IMR-90 (cell line): ENCODE measurements around the gene ZNF423. TPM values are rescaled to one million over a fixed set of nuclear protein-coding genes. Genes with fewer than 3 reads are reported as not detected.

Experiments used
- ATAC-seq: fragments of 200-7000 bp; cut with Tn5 transposase; 2 replicates; pipeline ENCODE4 v1.9.1; 2020; ENCODE audit warnings: low read depth, mild to moderate bottlenecking, moderate library complexity
- BruUV-seq: library from RNA; stranded (reverse); fragments of 400-500 nt; replicated peaks from 2 replicates; lab custom pipeline; 2021; lab: Mats Ljungman, UMichigan
- CTCF ChIA-PET: fragments of 300-600 bp; formaldehyde crosslinking; extraction: SDS; loops from one replicate; lab custom pipeline; 2021; ENCODE audit warnings: antibody characterized with exemption; lab: Yijun Ruan, JAX
- POLR2A ChIA-PET: fragments of 300-600 bp; sonication (Branson Sonifier 250); formaldehyde crosslinking; loops from one replicate; lab custom pipeline; 2022; ENCODE audit warnings: antibody characterized with exemption; ENCODE audit not compliant: unreplicated experiment; lab: Charles Lee
- DNase-seq: peaks from one replicate; pipeline ENCODE4 v3.0.0; 2013
- H2AFZ ChIP-seq: replicated peaks from 2 replicates; pipeline ENCODE3; 2013; ENCODE audit warnings: low read length, mild to moderate bottlenecking; ENCODE audit not compliant: poor library complexity
- H2AK5ac ChIP-seq: 2 replicates; pipeline ENCODE4 v1.6.1; 2013; ENCODE audit warnings: low read depth, low read length, inconsistent platforms
- H2AK9ac ChIP-seq: replicated peaks from 2 replicates; pipeline ENCODE3; 2013; ENCODE audit warnings: mild to moderate bottlenecking, low read depth, low read length, moderate library complexity; ENCODE audit not compliant: poor library complexity
- H2BK120ac ChIP-seq: 2 replicates; pipeline ENCODE4 v1.6.1; 2013; ENCODE audit warnings: low read depth, low read length, inconsistent platforms
- H2BK15ac ChIP-seq: 3 replicates; pipeline ENCODE4 v1.6.1; 2013; ENCODE audit warnings: low read depth, low read length, inconsistent platforms
- H2BK20ac ChIP-seq: 2 replicates; pipeline ENCODE4 v1.6.1; 2013; ENCODE audit warnings: low read depth, mild to moderate bottlenecking, inconsistent platforms, low read length, moderate library complexity
- H2BK5ac ChIP-seq: 2 replicates; pipeline ENCODE4 v1.6.1; 2013; ENCODE audit warnings: mild to moderate bottlenecking, low read depth, low read length, inconsistent platforms; ENCODE audit not compliant: poor library complexity, severe bottlenecking
- H3K14ac ChIP-seq: replicated peaks from 2 replicates; pipeline ENCODE4 v1.6.1; 2013; ENCODE audit warnings: low read depth, low read length, inconsistent platforms
- H3K18ac ChIP-seq: 2 replicates; pipeline ENCODE4 v1.6.1; 2013; ENCODE audit warnings: low read depth, low read length, control low read depth
- H3K23ac ChIP-seq: 2 replicates; pipeline ENCODE4 v1.6.1; 2013; ENCODE audit warnings: low read depth, low read length, inconsistent platforms
- H3K27ac ChIP-seq: 2 replicates; pipeline ENCODE4 v1.5.1; 2013; ENCODE audit warnings: mild to moderate bottlenecking, control low read depth, low read length; ENCODE audit not compliant: insufficient read depth
- H3K27me3 ChIP-seq: 2 replicates; pipeline ENCODE4 v1.6.1; 2013; ENCODE audit warnings: low read length; ENCODE audit not compliant: control insufficient read depth, insufficient read depth
- H3K36me3 ChIP-seq: 2 replicates; pipeline ENCODE4 v1.6.1; 2013; ENCODE audit warnings: low read length, mixed read lengths; ENCODE audit not compliant: control insufficient read depth, insufficient read depth
- H3K4ac ChIP-seq: 2 replicates; pipeline ENCODE4 v1.6.1; 2013; ENCODE audit warnings: low read depth, low read length, inconsistent platforms
- H3K4me1 ChIP-seq: 2 replicates; pipeline ENCODE4 v1.6.1; 2013; ENCODE audit warnings: low read length, mixed read lengths; ENCODE audit not compliant: control insufficient read depth, insufficient read depth
- H3K4me2 ChIP-seq: 2 replicates; pipeline ENCODE4 v1.6.1; 2013; ENCODE audit warnings: low read depth, mild to moderate bottlenecking, control low read depth, low read length, moderate library complexity
- H3K4me3 ChIP-seq: 2 replicates; pipeline ENCODE4 v1.5.1; 2013; ENCODE audit warnings: low read depth, mild to moderate bottlenecking, control low read depth, low read length, moderate library complexity; ENCODE audit not compliant: insufficient read depth
- H3K56ac ChIP-seq: 2 replicates; pipeline ENCODE4 v1.6.1; 2013; ENCODE audit warnings: low read length, inconsistent platforms; ENCODE audit not compliant: insufficient read depth; ENCODE audit errors: extremely low read depth
- H3K79me1 ChIP-seq, 2 experiments: 2 replicates each; pipeline ENCODE4 v1.6.1; 2013; ENCODE audit warnings: low read length in 2 of 2, inconsistent platforms in 1 of 2, low read depth in 1 of 2
- H3K9ac ChIP-seq: 2 replicates; pipeline ENCODE4 v1.6.1; 2013; ENCODE audit warnings: low read depth, low read length, control low read depth
- H3K9me1 ChIP-seq: 2 replicates; pipeline ENCODE4 v1.6.1; 2013; ENCODE audit warnings: low read length, inconsistent platforms; ENCODE audit not compliant: insufficient read depth
- H3K9me3 ChIP-seq: 2 replicates; pipeline ENCODE4 v1.6.1; 2013; ENCODE audit warnings: low read length; ENCODE audit not compliant: control insufficient read depth, insufficient read depth
- H4K20me1 ChIP-seq: 2 replicates; pipeline ENCODE4 v1.6.1; 2013; ENCODE audit warnings: low read length, inconsistent platforms; ENCODE audit not compliant: insufficient read depth
- H4K5ac ChIP-seq: 2 replicates; pipeline ENCODE4 v1.6.1; 2013; ENCODE audit warnings: mild to moderate bottlenecking, low read depth, low read length, control low read depth
- H4K8ac ChIP-seq, 2 experiments: 2 replicates each; pipeline ENCODE4 v1.6.1; 2013; ENCODE audit warnings: low read depth in 2 of 2, low read length in 2 of 2, control low read depth in 1 of 2, inconsistent platforms in 1 of 2
- H4K91ac ChIP-seq: 2 replicates; pipeline ENCODE4 v1.6.1; 2013; ENCODE audit warnings: low read depth, low read length, inconsistent platforms; ENCODE audit not compliant: insufficient read depth
- BHLHE40 ChIP-seq: fragments of 150-350 bp; IDR thresholded peaks from 2 replicates; pipeline ENCODE4 v1.6.1; 2016; ENCODE audit warnings: mild to moderate bottlenecking, low read depth, low read length
- CEBPB ChIP-seq: IDR thresholded peaks from 2 replicates; pipeline ENCODE4 v1.6.1; 2012; ENCODE audit warnings: low read depth, low read length, improper control_type of control experiment
- CTCF ChIP-seq: conservative IDR thresholded peaks from 2 replicates; pipeline ENCODE4 v1.5.1; 2012; ENCODE audit warnings: mild to moderate bottlenecking, low read depth, low read length, improper control_type of control experiment
- ELK1 ChIP-seq: fragments of 150-350 bp; IDR thresholded peaks from 2 replicates; pipeline ENCODE4 v1.6.1; 2016; ENCODE audit warnings: low read depth, mild to moderate bottlenecking, low read length, moderate library complexity, borderline replicate concordance
- FOS ChIP-seq: fragments of 150-350 bp; IDR thresholded peaks from 2 replicates; pipeline ENCODE4 v1.6.1; 2016; ENCODE audit warnings: low read depth, low read length
- MAZ ChIP-seq: IDR thresholded peaks from 2 replicates; pipeline ENCODE4 v1.6.1; 2012; ENCODE audit warnings: low read depth, mild to moderate bottlenecking, low read length, improper control_type of control experiment, moderate library complexity, borderline replicate concordance
- MXI1 ChIP-seq: IDR thresholded peaks from 2 replicates; pipeline ENCODE4 v1.6.1; 2012; ENCODE audit warnings: low read depth, mild to moderate bottlenecking, low read length, moderate library complexity, borderline replicate concordance
- NFE2L2 ChIP-seq: fragments of 150-350 bp; IDR thresholded peaks from 2 replicates; pipeline ENCODE4 v1.6.1; 2016; ENCODE audit warnings: low read depth, mild to moderate bottlenecking, low read length
- POLR2A ChIP-seq: IDR thresholded peaks from 2 replicates; pipeline ENCODE4 v1.6.1; 2012; ENCODE audit warnings: mild to moderate bottlenecking, low read depth, low read length
- RAD21 ChIP-seq: IDR thresholded peaks from 2 replicates; pipeline ENCODE4 v1.6.1; 2012; ENCODE audit warnings: low read length, improper control_type of control experiment
- RCOR1 ChIP-seq: IDR thresholded peaks from 2 replicates; pipeline ENCODE4 v1.6.1; 2012; ENCODE audit warnings: mild to moderate bottlenecking, low read length, improper control_type of control experiment; ENCODE audit not compliant: insufficient replicate concordance
- RFX5 ChIP-seq: IDR thresholded peaks from 2 replicates; pipeline ENCODE4 v1.8.0; 2012; ENCODE audit warnings: low read depth, mild to moderate bottlenecking, low read length, moderate library complexity
- SMC3 ChIP-seq: fragments of 150-350 bp; IDR thresholded peaks from 2 replicates; pipeline ENCODE4 v1.6.1; 2016; ENCODE audit warnings: low read depth, mild to moderate bottlenecking, antibody characterized with exemption, low read length, moderate library complexity
- USF2 ChIP-seq: fragments of 150-350 bp; IDR thresholded peaks from 2 replicates; pipeline ENCODE4 v1.6.1; 2017; ENCODE audit warnings: mild to moderate bottlenecking, antibody characterized with exemption, low read length, low read depth
- WGBS, 2 experiments: methylation state at CpG; one replicate each; pipeline versions ENCODE4 v1.1.5 to v1.1.7; 2013; ENCODE audit warnings: missing lambda C conversion rate in 2 of 2; ENCODE audit not compliant: insufficient read length in 1 of 2; ENCODE audit errors: extremely low coverage in 2 of 2; 5-methylcytosine and 5-hydroxymethylcytosine counted together
- dilution Hi-C: fragments of 300-500 bp; cut with HindIII; formaldehyde crosslinking; loops from one replicate; pipeline ENCODE4 v1.14.3; 2018; ENCODE audit warnings: low sequenced_read_pairs; ENCODE audit not compliant: unreplicated experiment
- in situ Hi-C: fragments of 300-500 bp; cut with MboI; formaldehyde crosslinking; loops from 3 replicates; pipeline ENCODE4 v1.14.3; 2019; ENCODE audit warnings: low sequenced_read_pairs, inconsistent platforms, mixed read lengths
- intact Hi-C: fragments of 100-400 bp; cut with micrococcal nuclease; formaldehyde crosslinking; loops from 2 replicates; pipeline ENCODE4 v1.10.0; 2022
- polyA plus RNA-seq, 3 experiments: library from polyadenylated mRNA; depleted of rRNA; stranded (reverse); fragments of >200 nt; gene quantifications; 2 replicates each; pipeline ENCODE4 v1.2.3, GENCODE V29; 2012; ENCODE audit warnings: low replicate concordance in 1 of 3
- total RNA-seq: library from RNA; depleted of rRNA; stranded (reverse); fragments of >200 nt; gene quantifications from 2 replicates; pipeline ENCODE4 v1.2.3, GENCODE V29; 2012

The ZNF423 gene
- total and polyA plus RNA-seq, 2 of the 4 experiments (the other 2 are of a cell fraction) = under 0.01 to 0.10 TPM

DNA sequence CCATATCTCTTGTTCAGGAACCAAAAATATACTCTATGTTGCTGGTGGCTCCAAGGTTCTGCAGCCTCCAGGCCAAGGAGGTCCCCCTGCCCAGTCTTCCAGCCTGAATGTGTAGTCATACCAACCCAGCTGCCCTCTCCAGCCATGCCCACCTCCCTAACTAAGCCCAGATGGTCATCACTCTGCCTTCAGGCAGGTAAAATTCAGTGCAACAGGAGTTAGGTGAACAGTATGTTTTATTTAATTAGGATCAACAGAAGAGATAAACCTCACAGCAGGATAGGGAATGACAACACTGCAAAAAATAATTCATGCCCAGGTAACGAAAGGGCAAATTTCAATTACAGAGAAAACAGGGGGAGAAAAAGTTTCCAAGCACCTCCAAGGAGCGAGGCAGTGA lies 9.1 kb downstream of the ZNF423 start:
- DNase-seq (no peak), ATAC-seq (no peak)
- Histone ChIP-seq H3K27ac (no peak overlapping the region), H3K9me1 (no peaks in the 10 kb centered on the region), H3K23ac (no peak overlapping the region), H2AK5ac (no peak overlapping the region), H2BK120ac (no peak overlapping the region), H3K9me3 (no peaks in the 10 kb centered on the region), H2BK20ac (no peak overlapping the region), H2AK9ac (no peak overlapping the region), H2BK5ac (no peak overlapping the region), H3K9ac (no peak overlapping the region), H3K79me1 (no peaks in the 10 kb centered on the region), H3K4me1 (no peaks in the 10 kb centered on the region), H4K8ac (no peak overlapping the region), H2BK15ac (no peak overlapping the region), H3K4me2 (no peak overlapping the region), H3K27me3 (peaks cover 23% of the 10 kb centered on the region), H3K56ac (no peak overlapping the region), H4K20me1 (no peaks in the 10 kb centered on the region), H3K14ac (no peak overlapping the region), H3K18ac (no peak overlapping the region), H4K91ac (no peak overlapping the region), H4K5ac (no peak overlapping the region), H3K4me3 (no peak overlapping the region), H3K36me3 (no peaks in the 10 kb centered on the region), H2AFZ (no peak overlapping the region), H3K4ac (no peak overlapping the region)
- dilution Hi-C loops = no loop called here
- CTCF ChIA-PET = no interaction called here
- no CpG with 5 or more reads among the region's 2 CpGs for WGBS, 2 experiments
- POLR2A ChIA-PET = no interaction called here
- TF ChIP-seq RAD21 = no peak
- no peak for TF ChIP-seq CTCF
- TF ChIP-seq MAZ = no peak
- TF ChIP-seq MXI1 = no peak
- no peak for TF ChIP-seq ELK1
- TF ChIP-seq RFX5 = no peak
- TF ChIP-seq POLR2A = no peak
- no peak for TF ChIP-seq SMC3
- no peak for TF ChIP-seq CEBPB
- TF ChIP-seq NFE2L2 = no peak
- TF ChIP-seq BHLHE40 = no peak
- no peak for TF ChIP-seq RCOR1
- no peak for TF ChIP-seq FOS
- no peak for TF ChIP-seq USF2
- intact Hi-C loops = no loop called here
- in situ Hi-C loops = no loop called here
- no TSS peak for BruUV-seq
